HEK293 (cell line): ENCODE results near the gene ZNF830.

ENCODE experiments used
- CTCF ChIA-PET: fragments of 350-600 bp; formaldehyde crosslinking; extraction: SDS; loops from one replicate; lab custom pipeline; 2021; ENCODE audit warnings: antibody characterized with exemption; lab: Yijun Ruan, JAX
- POLR2A ChIA-PET: fragments of 300-600 bp; formaldehyde crosslinking; extraction: SDS; loops from one replicate; lab custom pipeline; 2020; ENCODE audit warnings: antibody characterized with exemption, inconsistent platforms; lab: Yijun Ruan, JAX
- H3K27ac ChIP-seq: fragments of 200-500 bp; sonication (Bioruptor generic); 2 replicates; pipeline ENCODE4 v1.5.1; 2014; ENCODE audit warnings: low read depth, low read length, control low read depth, inconsistent platforms; ENCODE audit errors: extremely low read depth
- H3K36me3 ChIP-seq, 2 experiments: fragments of 200-500 bp in 1 of 2; sonication (Bioruptor generic) in 1 of 2; 1 replicate in 1 of 2; 2 replicates in 1 of 2; pipeline ENCODE4 v1.5.1; 2014 to 2017; ENCODE audit warnings: inconsistent platforms in 2 of 2, low read length in 2 of 2; ENCODE audit not compliant: control insufficient read depth in 2 of 2, insufficient read depth in 1 of 2
- H3K4me1 ChIP-seq: fragments of 200-500 bp; sonication (Bioruptor generic); 2 replicates; pipeline ENCODE4 v1.5.1; 2014; ENCODE audit warnings: mild to moderate bottlenecking, low read length, inconsistent platforms; ENCODE audit not compliant: control insufficient read depth, insufficient read depth
- H3K4me3 ChIP-seq: 2 replicates; pipeline ENCODE4 v1.5.1; 2011; ENCODE audit warnings: low read depth, mild to moderate bottlenecking, control low read depth, low read length, moderate library complexity
- H3K9me3 ChIP-seq: fragments of 200-500 bp; sonication (Bioruptor generic); 2 replicates; pipeline ENCODE4 v1.5.1; 2014; ENCODE audit warnings: low read depth, low read length, inconsistent platforms; ENCODE audit not compliant: control insufficient read depth, insufficient read depth
- ATF2 ChIP-seq: fragments of 450-650 bp; formaldehyde crosslinking; IDR thresholded peaks from 2 replicates; pipeline ENCODE4 v1.5.1; 2016; ENCODE audit warnings: missing biosample characterization, missing genetic modification characterization, low read depth
- EGR2 ChIP-seq: fragments of 450-650 bp; formaldehyde crosslinking; IDR thresholded peaks from 2 replicates; pipeline ENCODE4 v1.5.1; 2016; ENCODE audit warnings: low read depth, missing biosample characterization, missing genetic modification characterization
- HOXC10 ChIP-seq: sonication (generic); formaldehyde crosslinking; IDR thresholded peaks from 2 replicates; pipeline ENCODE4 v1.8.1; 2023; ENCODE audit warnings: mild to moderate bottlenecking, missing genetic modification reagents
- INSM2 ChIP-seq: fragments of 450-650 bp; formaldehyde crosslinking; IDR thresholded peaks from 2 replicates; pipeline ENCODE4 v1.5.1; 2016; ENCODE audit warnings: missing biosample characterization, missing genetic modification characterization
- OVOL3 ChIP-seq: fragments of 450-650 bp; formaldehyde crosslinking; IDR thresholded peaks from 2 replicates; pipeline ENCODE4 v1.5.1; 2016; ENCODE audit warnings: missing biosample characterization, missing genetic modification characterization
- RBAK ChIP-seq: fragments of 450-650 bp; formaldehyde crosslinking; IDR thresholded peaks from 2 replicates; pipeline ENCODE4 v1.5.1; 2016; ENCODE audit warnings: missing biosample characterization, missing genetic modification characterization
- SCRT1 ChIP-seq: fragments of 450-650 bp; formaldehyde crosslinking; IDR thresholded peaks from 2 replicates; pipeline ENCODE4 v1.5.1; 2016; ENCODE audit warnings: missing biosample characterization, missing genetic modification characterization, borderline replicate concordance
- SETDB1 ChIP-seq: IDR thresholded peaks from one replicate; pipeline ENCODE4 v1.6.1; 2017; ENCODE audit warnings: mild to moderate bottlenecking, low read length, moderate library complexity, mixed read lengths; ENCODE audit not compliant: insufficient read length
- TRIM28 ChIP-seq: IDR thresholded peaks from 2 replicates; pipeline ENCODE4 v1.6.1; 2011; ENCODE audit warnings: low read length, control low read depth, borderline replicate concordance
- WT1 ChIP-seq: fragments of 450-650 bp; formaldehyde crosslinking; IDR thresholded peaks from 2 replicates; pipeline ENCODE4 v1.5.1; 2016; ENCODE audit warnings: missing biosample characterization, missing genetic modification characterization
- YY2 ChIP-seq: fragments of 450-650 bp; formaldehyde crosslinking; IDR thresholded peaks from 2 replicates; pipeline ENCODE4 v1.5.1; 2016; ENCODE audit warnings: missing biosample characterization, missing genetic modification characterization
- ZNF248 ChIP-seq: fragments of 450-650 bp; formaldehyde crosslinking; IDR thresholded peaks from 2 replicates; pipeline ENCODE4 v1.5.1; 2017; ENCODE audit warnings: missing biosample characterization, missing genetic modification characterization
- ZNF292 ChIP-seq: fragments of 450-650 bp; formaldehyde crosslinking; IDR thresholded peaks from 2 replicates; pipeline ENCODE4 v1.5.1; 2016; ENCODE audit warnings: low read depth, missing biosample characterization, missing genetic modification characterization, borderline replicate concordance
- ZNF398 ChIP-seq: fragments of 450-650 bp; formaldehyde crosslinking; IDR thresholded peaks from 2 replicates; pipeline ENCODE4 v1.5.1; 2017; ENCODE audit warnings: missing biosample characterization, missing genetic modification characterization
- ZNF416 ChIP-seq: fragments of 450-650 bp; formaldehyde crosslinking; IDR thresholded peaks from 2 replicates; pipeline ENCODE4 v1.5.1; 2016; ENCODE audit warnings: missing biosample characterization, missing genetic modification characterization
- ZNF423 ChIP-seq: fragments of 450-650 bp; formaldehyde crosslinking; IDR thresholded peaks from 2 replicates; pipeline ENCODE4 v1.5.1; 2016; ENCODE audit warnings: missing biosample characterization, missing genetic modification characterization
- ZNF433 ChIP-seq: fragments of 450-650 bp; formaldehyde crosslinking; IDR thresholded peaks from 2 replicates; pipeline ENCODE4 v1.5.1; 2016; ENCODE audit warnings: missing biosample characterization, missing genetic modification characterization, low read depth
- ZNF530 ChIP-seq: fragments of 450-650 bp; formaldehyde crosslinking; IDR thresholded peaks from 2 replicates; pipeline ENCODE4 v1.5.1; 2016; ENCODE audit warnings: low read depth, missing biosample characterization, missing genetic modification characterization
- ZNF571 ChIP-seq: fragments of 450-650 bp; formaldehyde crosslinking; IDR thresholded peaks from 2 replicates; pipeline ENCODE4 v1.5.0; 2017; ENCODE audit warnings: missing biosample characterization, missing genetic modification characterization
- ZNF645 ChIP-seq: fragments of 450-650 bp; formaldehyde crosslinking; IDR thresholded peaks from 2 replicates; pipeline ENCODE4; 2016; ENCODE audit warnings: missing biosample characterization, missing genetic modification characterization

Gene ZNF830

GRCh38 chr17:34920676-34921075 lies 40.7 kb upstream of the ZNF830 start:
- TF ChIP-seq ZNF292 (tag by site-specific recombination): no peak
- TF ChIP-seq OVOL3 (tag by site-specific recombination): no peak
- TF ChIP-seq WT1 (tag by site-specific recombination): no peak
- TF ChIP-seq EGR2 (tag by site-specific recombination): no peak
- TF ChIP-seq SETDB1: no peak
- TF ChIP-seq HOXC10 (CRISPR knock-in tag): no peak
- no peak for TF ChIP-seq ZNF530 (tag by site-specific recombination)
- no peak for TF ChIP-seq RBAK (tag by site-specific recombination)
- no peak for TF ChIP-seq ZNF645 (tag by site-specific recombination)
- TF ChIP-seq INSM2 (tag by site-specific recombination): no peak
- no peak for TF ChIP-seq ZNF416 (tag by site-specific recombination)
- TF ChIP-seq ATF2 (tag by site-specific recombination): no peak
- TF ChIP-seq TRIM28: no peak
- TF ChIP-seq YY2 (tag by site-specific recombination): no peak
- no peak for TF ChIP-seq SCRT1 (tag by site-specific recombination)
- no peak for TF ChIP-seq ZNF398 (tag by site-specific recombination)
- Histone ChIP-seq H3K4me1 (no peaks in the 10 kb centered on the region), H3K27ac (no peak overlapping the region), H3K9me3 (no peaks in the 10 kb centered on the region), H3K4me3 (no peak overlapping the region), H3K36me3 (no peaks in the 10 kb centered on the region)
- ChIA-PET CTCF (no interaction called here), POLR2A (no interaction called here)

- Histone ChIP-seq H3K36me3 (no peaks in the 10 kb centered on the region), H3K4me3 (no peak overlapping the region), H3K4me1 (no peaks in the 10 kb centered on the region)
- POLR2A ChIA-PET: no interaction called here
- TF ChIP-seq ZNF433 (tag by site-specific recombination) (no peak), ZNF248 (tag by site-specific recombination) (no peak), ZNF423 (tag by site-specific recombination) (no peak), ZNF571 (tag by site-specific recombination) (no peak)
- TF ChIP-seq, all 188 proteins: peak for 0
- no peak overlapping the region for H3K27ac ChIP-seq
- CTCF ChIA-PET: interaction anchor here (0.6 kb wide), 1 partner anchor 466 kb away, joined by 4 read pairs; no protein-coding TSS in a partner anchor
- H3K9me3 ChIP-seq: no peaks in the 10 kb centered on the region
Measured at GRCh38 chr17:34926661-34927060, 34.7 kb upstream of the ZNF830 start.
